ENCODE measurements around the gene CPEB3.

Gene CPEB3

GRCh38 chr10:92248566-92248965 is 42.3 kb downstream of the CPEB3 start:
- Histone ChIP-seq H4K91ac (ENCODE audit: low read length) (no peak overlapping the region), H3K4me2 (ENCODE audit: low read length, poor library complexity, severe bottlenecking) (no peak overlapping the region), H2AFZ (ENCODE audit: low read depth, low read length) (no peak overlapping the region), H4K8ac (ENCODE audit: low read length) (no peak overlapping the region), H2AK5ac (ENCODE audit: low read length, severe bottlenecking) (no peak overlapping the region), H2BK120ac (ENCODE audit: low read depth, low read length) (no peak overlapping the region), H3K27ac (ENCODE audit: low read length, poor library complexity, severe bottlenecking) (no peak overlapping the region), H3K18ac (ENCODE audit: low read depth in 1 of 2, low read length in 2 of 2) (no peak overlapping the region), H2BK5ac (ENCODE audit: low read depth, low read length, poor library complexity, severe bottlenecking) (no peak overlapping the region), H3K4ac (ENCODE audit: low read depth in 1 of 2, low read length in 2 of 2) (no peak overlapping the region), H2BK15ac (ENCODE audit: low read depth, poor library complexity, severe bottlenecking) (no peak overlapping the region), H3K36me3 (ENCODE audit: control insufficient read depth in 1 of 2, insufficient read depth in 2 of 2, low read depth in 1 of 2, low read length in 2 of 2) (no peaks in the 10 kb centered on the region), H3K4me1 (ENCODE audit: control insufficient read depth, insufficient read depth, low read depth, low read length) (no peaks in the 10 kb centered on the region), H3K9ac (ENCODE audit: low read length) (no peak overlapping the region), H2BK12ac (ENCODE audit: low read length in 2 of 2) (no peak overlapping the region), H3K4me3 (ENCODE audit: insufficient read depth in 1 of 2, low read depth in 1 of 2, low read length in 2 of 2) (no peak overlapping the region), H3K9me3 (ENCODE audit: control insufficient read depth, low read length) (no peaks in the 10 kb centered on the region), H3K23ac (ENCODE audit: low read length in 2 of 2) (peak overlapping the region in 1 of 2 experiments; percentile 60), H3K14ac (ENCODE audit: low read length in 2 of 2) (no peak overlapping the region), H3K79me1 (replicated peaks; ENCODE audit: low read length, poor library complexity, severe bottlenecking) (no peaks in the 10 kb centered on the region), H3K27me3 (ENCODE audit: control insufficient read depth in 1 of 2, insufficient read depth in 1 of 2, low read length in 2 of 2) (no peaks in the 10 kb centered on the region)
- 93% methylated on average over 2 of the region's 2 CpGs for WGBS
- DNase-seq: no peak

DNA sequence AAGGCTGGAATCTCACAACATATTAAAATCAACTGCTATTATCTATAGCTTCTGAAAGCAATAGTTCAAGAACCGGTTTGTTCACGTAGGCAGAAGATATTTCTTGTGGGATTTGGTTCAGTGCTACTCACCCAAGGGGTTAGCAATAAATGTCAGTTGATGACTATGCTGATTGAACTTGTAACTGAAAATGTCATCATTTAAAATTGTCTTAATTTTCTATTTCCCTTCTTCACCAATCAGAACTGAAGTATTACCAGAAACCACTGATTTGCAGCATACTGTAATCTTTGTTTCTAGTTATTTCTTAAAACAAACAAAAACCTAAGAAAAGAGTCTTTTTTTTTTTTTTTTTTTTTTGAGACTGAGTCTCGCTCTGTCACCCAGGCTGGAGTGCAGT is 46.1 kb downstream of the CPEB3 start:
- Histone ChIP-seq H3K36me3 (ENCODE audit: control insufficient read depth in 1 of 2, insufficient read depth in 2 of 2, low read depth in 1 of 2, low read length in 2 of 2) (no peaks in the 10 kb centered on the region), H2AFZ (ENCODE audit: low read depth, low read length) (no peak overlapping the region), H2BK120ac (ENCODE audit: low read depth, low read length) (no peak overlapping the region), H4K8ac (ENCODE audit: low read length) (no peak overlapping the region), H2BK12ac (ENCODE audit: low read length in 2 of 2) (no peak overlapping the region), H3K79me1 (replicated peaks; ENCODE audit: low read length, poor library complexity, severe bottlenecking) (peaks cover 2% of the 10 kb centered on the region), H2BK5ac (ENCODE audit: low read depth, low read length, poor library complexity, severe bottlenecking) (no peak overlapping the region), H3K4me3 (ENCODE audit: insufficient read depth in 1 of 2, low read depth in 1 of 2, low read length in 2 of 2) (no peak overlapping the region), H3K9ac (ENCODE audit: low read length) (no peak overlapping the region), H2AK5ac (ENCODE audit: low read length, severe bottlenecking) (no peak overlapping the region), H3K27ac (ENCODE audit: low read length, poor library complexity, severe bottlenecking) (no peak overlapping the region), H3K4me2 (ENCODE audit: low read length, poor library complexity, severe bottlenecking) (no peak overlapping the region), H3K18ac (ENCODE audit: low read depth in 1 of 2, low read length in 2 of 2) (no peak overlapping the region), H3K9me3 (ENCODE audit: control insufficient read depth, low read length) (no peaks in the 10 kb centered on the region), H2BK15ac (ENCODE audit: low read depth, poor library complexity, severe bottlenecking) (no peak overlapping the region), H3K27me3 (ENCODE audit: control insufficient read depth in 1 of 2, insufficient read depth in 1 of 2, low read length in 2 of 2) (no peaks in the 10 kb centered on the region), H3K4me1 (ENCODE audit: control insufficient read depth, insufficient read depth, low read depth, low read length) (peaks cover 4% of the 10 kb centered on the region), H3K23ac (ENCODE audit: low read length in 2 of 2) (no peak overlapping the region), H4K91ac (ENCODE audit: low read length) (no peak overlapping the region), H3K14ac (ENCODE audit: low read length in 2 of 2) (no peak overlapping the region), H3K4ac (ENCODE audit: low read depth in 1 of 2, low read length in 2 of 2) (no peak overlapping the region)
- no peak for DNase-seq
- WGBS: 100% methylated on average over 1 of the region's 3 CpGs

- Histone ChIP-seq H3K14ac (ENCODE audit: low read length in 2 of 2) (no peak overlapping the region), H2AK5ac (ENCODE audit: low read length, severe bottlenecking) (no peak overlapping the region), H3K9me3 (ENCODE audit: control insufficient read depth, low read length) (no peaks in the 10 kb centered on the region), H2AFZ (ENCODE audit: low read depth, low read length) (no peak overlapping the region), H2BK15ac (ENCODE audit: low read depth, poor library complexity, severe bottlenecking) (no peak overlapping the region), H3K9ac (ENCODE audit: low read length) (peak overlapping the region; percentile 75), H3K27ac (ENCODE audit: low read length, poor library complexity, severe bottlenecking) (no peak overlapping the region), H2BK5ac (ENCODE audit: low read depth, low read length, poor library complexity, severe bottlenecking) (no peak overlapping the region), H3K23ac (ENCODE audit: low read length in 2 of 2) (no peak overlapping the region), H3K27me3 (ENCODE audit: control insufficient read depth in 1 of 2, insufficient read depth in 1 of 2, low read length in 2 of 2) (peaks cover 0 to 2% of the 10 kb centered on the region in 2 experiments), H3K4me2 (ENCODE audit: low read length, poor library complexity, severe bottlenecking) (peak overlapping the region; percentile 33), H2BK12ac (ENCODE audit: low read length in 2 of 2) (no peak overlapping the region), H2BK120ac (ENCODE audit: low read depth, low read length) (no peak overlapping the region), H3K4ac (ENCODE audit: low read depth in 1 of 2, low read length in 2 of 2) (no peak overlapping the region), H3K18ac (ENCODE audit: low read depth in 1 of 2, low read length in 2 of 2) (no peak overlapping the region), H4K8ac (ENCODE audit: low read length) (no peak overlapping the region), H3K4me1 (ENCODE audit: control insufficient read depth, insufficient read depth, low read depth, low read length) (peaks cover 11% of the 10 kb centered on the region), H3K36me3 (ENCODE audit: control insufficient read depth in 1 of 2, insufficient read depth in 2 of 2, low read depth in 1 of 2, low read length in 2 of 2) (no peaks in the 10 kb centered on the region), H3K4me3 (ENCODE audit: insufficient read depth in 1 of 2, low read depth in 1 of 2, low read length in 2 of 2) (peak overlapping the region in 1 of 2 experiments; percentile 69), H4K91ac (ENCODE audit: low read length) (no peak overlapping the region), H3K79me1 (replicated peaks; ENCODE audit: low read length, poor library complexity, severe bottlenecking) (peaks cover 7% of the 10 kb centered on the region)
- 5% methylated on average over 2 of the region's 8 CpGs for WGBS
- DNase-seq: peak; percentile 57
Observed at GRCh38 chr10:92242910-92243671, 47.8 kb downstream of the CPEB3 start.

DNA sequence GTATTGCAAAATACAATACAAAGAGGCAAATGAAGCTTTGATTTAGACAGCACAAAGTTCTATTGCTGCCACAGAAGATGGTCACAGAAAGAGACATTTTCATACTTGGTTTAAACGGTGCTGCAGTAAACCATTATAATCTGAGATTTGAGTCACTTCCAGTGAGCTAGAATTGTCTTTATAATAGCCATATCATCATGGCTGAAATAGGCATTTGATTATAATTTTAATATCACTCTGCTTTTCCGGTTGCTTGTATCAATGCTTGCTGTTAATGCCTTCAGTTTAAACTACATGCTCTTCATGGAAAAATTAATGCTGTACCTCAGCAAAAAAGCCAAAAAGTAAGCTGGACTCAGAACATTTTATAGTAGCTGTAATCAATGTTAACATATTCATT is 48.5 kb downstream of the CPEB3 start:
- no peak for DNase-seq
- H3K36me3 ChIP-seq (ENCODE audit: control insufficient read depth in 1 of 2, insufficient read depth in 2 of 2, low read depth in 1 of 2, low read length in 2 of 2): no peaks in the 10 kb centered on the region
- H3K79me1 ChIP-seq (replicated peaks; ENCODE audit: low read length, poor library complexity, severe bottlenecking): peaks cover 8% of the 10 kb centered on the region
- no peak overlapping the region for H2AK5ac ChIP-seq (ENCODE audit: low read length, severe bottlenecking)
- H3K9me3 ChIP-seq (ENCODE audit: control insufficient read depth, low read length): no peaks in the 10 kb centered on the region
- H4K8ac ChIP-seq (ENCODE audit: low read length): no peak overlapping the region
- H4K91ac ChIP-seq (ENCODE audit: low read length): no peak overlapping the region
- H2BK15ac ChIP-seq (ENCODE audit: low read depth, poor library complexity, severe bottlenecking): no peak overlapping the region
- no peak overlapping the region for H3K4me2 ChIP-seq (ENCODE audit: low read length, poor library complexity, severe bottlenecking)
- H2BK5ac ChIP-seq (ENCODE audit: low read depth, low read length, poor library complexity, severe bottlenecking): no peak overlapping the region
- H3K9ac ChIP-seq (ENCODE audit: low read length): peak overlapping the region; percentile 75
- no peak overlapping the region for H3K4ac ChIP-seq (ENCODE audit: low read depth in 1 of 2, low read length in 2 of 2)
- peaks cover 11% of the 10 kb centered on the region for H3K4me1 ChIP-seq (ENCODE audit: control insufficient read depth, insufficient read depth, low read depth, low read length)
- no CpG with 5 or more reads among the region's 2 CpGs for WGBS
- H2BK120ac ChIP-seq (ENCODE audit: low read depth, low read length): no peak overlapping the region
- H3K14ac ChIP-seq (ENCODE audit: low read length in 2 of 2): no peak overlapping the region
- no peak overlapping the region for H2AFZ ChIP-seq (ENCODE audit: low read depth, low read length)
- H3K23ac ChIP-seq (ENCODE audit: low read length in 2 of 2): no peak overlapping the region
- H2BK12ac ChIP-seq (ENCODE audit: low read length in 2 of 2): no peak overlapping the region
- H3K27me3 ChIP-seq (ENCODE audit: control insufficient read depth in 1 of 2, insufficient read depth in 1 of 2, low read length in 2 of 2): peaks cover 0 to 3% of the 10 kb centered on the region in 2 experiments
- H3K18ac ChIP-seq (ENCODE audit: low read depth in 1 of 2, low read length in 2 of 2): no peak overlapping the region
- H3K4me3 ChIP-seq (ENCODE audit: insufficient read depth in 1 of 2, low read depth in 1 of 2, low read length in 2 of 2): no peak overlapping the region
- no peak overlapping the region for H3K27ac ChIP-seq (ENCODE audit: low read length, poor library complexity, severe bottlenecking)

All from mesenchymal stem cell (in vitro differentiated cells and primary cell).